ENCODE measurements around the gene SYTL1. TPM values are rescaled to one million over a fixed set of nuclear protein-coding genes. Genes with fewer than 3 reads are reported as not detected.

Gene SYTL1
- total and polyA plus RNA-seq, 7 donors = 0.54 to 25.9 (median 2.4) TPM; not detected in 1

GRCh38 chr1:27372022-27372807 lies 30.4 kb downstream of the SYTL1 start:
- DNase-seq = no peak
- TF ChIP-seq POLR2A (IDR thresholded peaks at IDR 0.05) (no peak), POLR2AphosphoS5 (IDR thresholded peaks at IDR 0.05) (no peak), EP300 (IDR thresholded peaks at IDR 0.05) (no peak)
- TF ChIP-seq, protein P1, sequence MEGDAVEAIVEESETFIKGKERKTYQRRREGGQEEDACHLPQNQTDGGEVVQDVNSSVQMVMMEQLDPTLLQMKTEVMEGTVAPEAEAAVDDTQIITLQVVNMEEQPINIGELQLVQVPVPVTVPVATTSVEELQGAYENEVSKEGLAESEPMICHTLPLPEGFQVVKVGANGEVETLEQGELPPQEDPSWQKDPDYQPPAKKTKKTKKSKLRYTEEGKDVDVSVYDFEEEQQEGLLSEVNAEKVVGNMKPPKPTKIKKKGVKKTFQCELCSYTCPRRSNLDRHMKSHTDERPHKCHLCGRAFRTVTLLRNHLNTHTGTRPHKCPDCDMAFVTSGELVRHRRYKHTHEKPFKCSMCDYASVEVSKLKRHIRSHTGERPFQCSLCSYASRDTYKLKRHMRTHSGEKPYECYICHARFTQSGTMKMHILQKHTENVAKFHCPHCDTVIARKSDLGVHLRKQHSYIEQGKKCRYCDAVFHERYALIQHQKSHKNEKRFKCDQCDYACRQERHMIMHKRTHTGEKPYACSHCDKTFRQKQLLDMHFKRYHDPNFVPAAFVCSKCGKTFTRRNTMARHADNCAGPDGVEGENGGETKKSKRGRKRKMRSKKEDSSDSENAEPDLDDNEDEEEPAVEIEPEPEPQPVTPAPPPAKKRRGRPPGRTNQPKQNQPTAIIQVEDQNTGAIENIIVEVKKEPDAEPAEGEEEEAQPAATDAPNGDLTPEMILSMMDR (IDR thresholded peaks at IDR 0.05) = no peak
- Histone ChIP-seq H3K4me3 (no peak overlapping the region), H3K4me1 (peaks cover 0 to 11% (median 8%) of the 10 kb centered on the region in 4 donors), H3K27ac (no peak overlapping the region), H3K27me3 (no peaks in the 10 kb centered on the region), H3K36me3 (no peaks in the 10 kb centered on the region), H3K9me3 (no peaks in the 10 kb centered on the region)
- WGBS, 2 donors = 78 to 89% methylated on average over 19 of the region's 19 CpGs
- intact Hi-C loops (cut with DNase I) = no loop called here

DNA sequence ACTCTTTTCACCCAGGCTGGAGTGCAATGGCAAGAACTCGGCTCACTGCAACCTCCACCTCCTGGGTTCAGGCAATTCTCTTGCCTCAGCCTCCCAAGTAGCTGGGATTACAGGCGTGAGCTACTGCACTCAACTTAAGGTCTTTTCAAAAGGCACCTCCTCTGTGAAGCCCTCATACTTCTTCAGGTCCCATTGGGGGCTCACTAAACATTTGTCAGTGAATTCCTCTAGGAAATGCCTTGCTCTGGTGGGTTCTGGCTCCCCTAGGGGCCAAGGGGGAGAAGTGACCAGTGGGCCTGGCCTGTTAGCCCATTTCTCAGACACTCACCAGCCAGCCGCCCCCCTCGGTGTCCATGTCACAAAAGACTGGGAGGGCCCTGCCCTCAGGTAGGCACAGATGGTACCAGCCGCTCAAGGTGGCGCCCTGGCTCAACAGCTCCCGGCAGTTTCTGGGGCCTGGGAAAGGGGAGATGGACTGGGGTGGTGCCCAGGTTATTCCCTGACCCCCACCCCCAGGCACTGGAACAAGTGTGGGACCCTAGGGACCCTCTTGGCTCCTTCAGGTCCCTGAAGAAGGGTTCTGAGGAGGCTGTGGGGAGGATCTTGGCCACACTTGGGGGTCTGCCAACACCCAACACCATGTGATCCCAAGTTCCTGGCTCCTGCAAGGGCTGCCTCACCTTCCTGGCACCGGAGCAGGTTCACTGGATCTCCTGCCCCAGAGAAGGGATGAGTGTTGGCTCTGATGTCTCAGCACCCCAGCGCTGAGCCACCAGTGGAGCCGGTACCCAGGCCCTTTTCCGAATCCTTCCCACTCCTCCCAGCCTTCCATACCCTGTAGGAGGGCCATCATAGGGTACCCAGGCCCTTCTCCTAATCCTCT lies 31.2 kb downstream of the SYTL1 start:
- H3K4me1 ChIP-seq = peaks cover 0 to 3% (median under 1%) of the 10 kb centered on the region in 4 donors
- H3K27ac ChIP-seq = no peak overlapping the region
- intact Hi-C loops (cut with DNase I) = no loop called here
- H3K27me3 ChIP-seq = no peaks in the 10 kb centered on the region
- 81 to 92% methylated on average over 11 of the region's 11 CpGs for WGBS, 2 donors
- no peaks in the 10 kb centered on the region for H3K9me3 ChIP-seq
- no peak overlapping the region for H3K4me3 ChIP-seq
- DNase-seq = no peak
- no peak for TF ChIP-seq POLR2A (IDR thresholded peaks at IDR 0.05)
- no peak for TF ChIP-seq EP300 (IDR thresholded peaks at IDR 0.05)
- TF ChIP-seq POLR2AphosphoS5 (IDR thresholded peaks at IDR 0.05) = no peak
- TF ChIP-seq, protein P1 (IDR thresholded peaks at IDR 0.05) = no peak
- H3K36me3 ChIP-seq = no peaks in the 10 kb centered on the region

DNA sequence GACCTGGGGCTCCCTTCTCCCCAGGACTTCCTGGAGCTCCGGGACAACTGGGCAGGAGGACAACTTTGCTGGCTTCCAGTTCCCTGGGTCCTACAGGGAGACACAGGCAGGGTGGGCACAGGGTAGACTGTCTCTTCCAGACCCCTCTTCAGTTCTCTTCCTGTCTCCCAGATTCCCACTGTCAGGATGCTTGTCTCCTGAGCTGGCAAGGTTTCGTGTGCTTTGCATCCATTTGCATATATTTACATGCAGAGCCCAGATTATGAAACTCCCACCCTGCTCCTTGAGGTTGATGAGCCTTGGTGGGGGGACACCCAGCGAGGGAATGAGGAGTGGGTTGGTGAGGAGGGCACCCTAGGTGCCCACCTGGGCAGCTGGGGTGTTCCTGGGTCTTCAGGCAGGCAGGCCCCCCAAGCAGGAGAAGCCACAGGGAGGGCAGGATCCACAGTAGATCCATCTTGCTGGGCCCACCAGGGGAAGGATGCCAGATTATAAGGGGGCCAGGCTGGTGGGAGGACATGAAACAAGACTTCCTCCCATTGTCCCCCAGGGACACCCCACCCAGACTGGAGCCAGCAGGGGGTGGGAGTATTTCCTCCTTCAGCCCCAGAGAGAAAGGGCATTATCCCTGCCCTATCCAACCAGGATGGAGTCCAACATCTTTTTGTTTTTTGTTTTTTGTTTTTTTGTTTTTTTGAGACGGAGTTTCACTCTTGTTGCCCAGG lies 32.7 kb downstream of the SYTL1 start, which contains the start of gene FCN3:
Gene FCN3 (minus strand): TSS at position 463 of the 725 bp plus-strand sequence. CDS start 6 bp downstream, at position 457.
- H3K9me3 ChIP-seq = no peaks in the 10 kb centered on the region
- no peak for TF ChIP-seq POLR2AphosphoS5 (IDR thresholded peaks at IDR 0.05)
- H3K27ac ChIP-seq = no peak within 1 kb of the TSS
- DNase-seq = no peak
- intact Hi-C loops (cut with DNase I) = no loop called here
- H3K4me3 ChIP-seq = no peak within 1 kb of the TSS
- no peaks in the 10 kb centered on the region for H3K36me3 ChIP-seq
- 75 to 82% methylated on average over 4 of the region's 4 CpGs for WGBS, 2 donors
- no peaks in the 10 kb centered on the region for H3K4me1 ChIP-seq
- no peaks in the 10 kb centered on the region for H3K27me3 ChIP-seq

DNA sequence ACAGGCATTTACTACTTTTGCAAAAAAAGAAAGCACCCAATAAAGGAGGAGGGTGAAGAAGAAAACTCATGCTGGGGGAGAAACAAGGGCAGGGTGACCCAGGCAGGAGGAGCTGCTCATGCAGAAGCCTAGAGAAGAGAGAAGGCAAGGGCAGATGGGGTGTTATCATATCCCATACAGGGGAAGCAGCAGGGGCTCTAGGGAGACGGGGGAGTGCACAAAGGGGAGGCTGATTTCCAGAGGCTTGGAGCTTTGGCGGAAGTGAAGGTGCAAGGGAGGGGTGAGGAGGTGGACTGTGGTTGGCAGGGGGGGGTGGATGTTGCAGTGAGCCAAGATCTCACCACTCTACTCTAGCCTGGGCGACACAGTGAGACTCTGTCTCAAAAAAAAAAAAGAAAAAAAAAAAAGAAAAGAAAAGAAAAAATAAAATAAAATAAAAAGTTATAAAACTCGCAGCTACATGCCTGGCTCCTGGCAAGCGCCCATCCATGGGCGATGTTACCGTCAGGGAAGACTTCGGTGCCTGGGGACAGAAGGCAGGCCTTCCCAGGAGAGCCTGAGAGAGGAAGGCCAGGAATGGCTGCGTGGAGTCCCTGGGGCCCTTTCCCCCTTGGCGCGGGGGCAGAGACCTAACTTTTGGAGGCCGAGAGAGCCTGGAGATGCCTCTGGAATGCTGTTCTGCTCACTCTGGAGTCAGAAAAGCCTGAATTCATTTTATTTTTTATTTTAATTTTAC lies 36.1 kb downstream of the SYTL1 start:
- TF ChIP-seq, protein P1 (IDR thresholded peaks at IDR 0.05) = no peak
- no peak for TF ChIP-seq POLR2AphosphoS5 (IDR thresholded peaks at IDR 0.05)
- TF ChIP-seq EP300 (IDR thresholded peaks at IDR 0.05) = no peak
- no peak for TF ChIP-seq POLR2A (IDR thresholded peaks at IDR 0.05)
- Histone ChIP-seq H3K27ac (no peak overlapping the region), H3K27me3 (peaks cover 0 to 9% (median 5%) of the 10 kb centered on the region in 3 donors), H3K9me3 (no peaks in the 10 kb centered on the region), H3K4me1 (peaks cover 0 to 2% (median under 1%) of the 10 kb centered on the region in 4 donors), H3K4me3 (no peak overlapping the region), H3K36me3 (no peaks in the 10 kb centered on the region)
- intact Hi-C loops (cut with DNase I) = no loop called here
- DNase-seq = no peak
- 91 to 92% methylated on average over 12 of the region's 12 CpGs for WGBS, 2 donors
